Cortex of kidney (tissue), 1 donor: ENCODE results near the gene CCDC73.
"Not testable (repeated sequence)": the region's sequence is repeated elsewhere in the genome, so short reads cannot be mapped to it uniquely, and the experiment has no call there.

Experiments
- DNase-seq: peaks from one replicate; lab custom pipeline; 2025; lab: John Stamatoyannopoulos, UW

Gene CCDC73

GRCh38 chr11:32796425-32796824 is 2.0 kb upstream of the CCDC73 start:
- DNase-seq: no peak

DNA sequence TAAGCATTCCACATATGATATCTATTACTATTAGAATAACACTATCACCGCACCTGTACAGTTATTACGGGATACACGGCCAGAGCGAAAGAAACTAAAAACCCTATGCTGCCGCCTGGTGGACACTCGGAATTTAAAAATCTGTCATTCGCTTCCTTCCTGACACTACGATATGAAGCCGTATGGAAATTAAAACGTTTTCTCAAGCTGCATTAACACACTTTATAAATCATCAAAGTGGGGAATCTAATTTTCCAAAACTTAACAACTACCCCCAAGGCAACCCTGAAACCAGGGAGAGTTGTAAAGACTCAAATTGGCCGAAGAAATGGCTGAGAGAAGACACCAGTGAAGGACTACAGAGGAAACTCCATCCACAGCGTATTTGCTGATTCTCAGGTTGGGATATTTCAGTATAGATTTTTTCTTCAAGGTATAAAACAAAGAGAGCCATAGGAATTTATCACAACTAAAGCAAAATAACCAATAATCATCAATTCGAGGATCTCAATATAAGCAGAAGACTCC is 1.4 kb downstream of the CCDC73 start:
- no peak for DNase-seq

DNA sequence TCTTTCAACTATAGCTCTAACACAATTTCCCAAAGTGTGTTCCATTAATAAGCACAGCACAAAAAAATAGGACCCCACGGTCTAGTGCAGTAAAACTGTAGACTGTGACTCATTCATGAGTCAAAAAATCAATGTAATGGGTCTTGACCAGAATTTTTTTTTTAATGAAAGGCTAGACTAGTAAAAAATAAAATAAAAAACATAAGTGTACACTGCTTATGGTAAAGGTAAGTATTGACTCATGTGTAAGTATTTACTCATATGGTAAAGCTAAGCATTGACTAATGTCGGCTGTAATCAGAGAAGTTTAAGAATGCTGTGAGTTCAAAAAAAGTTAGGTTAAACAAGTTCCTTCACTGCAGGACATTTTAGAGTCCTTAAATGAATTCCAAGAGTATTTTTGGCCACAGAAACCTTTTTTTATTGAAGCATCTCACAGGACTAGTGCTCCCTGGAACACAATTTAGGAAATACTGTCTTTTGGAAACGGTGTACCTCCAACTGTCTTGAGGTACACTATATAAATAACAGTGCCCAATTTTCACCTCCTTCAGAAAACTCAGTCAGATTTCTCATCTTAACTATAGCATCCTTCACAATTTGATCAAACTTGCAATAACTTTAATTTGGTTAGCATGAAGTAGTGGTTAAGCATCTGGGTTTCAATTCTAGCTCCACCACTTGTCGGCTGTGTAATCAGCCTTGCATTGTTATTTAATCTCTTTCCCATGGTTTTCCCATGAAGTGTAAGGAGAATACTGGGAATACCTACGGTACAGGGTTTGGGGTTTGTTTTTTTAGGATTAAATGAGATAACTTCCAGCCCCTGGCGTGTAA is 2.1 kb downstream of the CCDC73 start:
- no peak for DNase-seq

DNA sequence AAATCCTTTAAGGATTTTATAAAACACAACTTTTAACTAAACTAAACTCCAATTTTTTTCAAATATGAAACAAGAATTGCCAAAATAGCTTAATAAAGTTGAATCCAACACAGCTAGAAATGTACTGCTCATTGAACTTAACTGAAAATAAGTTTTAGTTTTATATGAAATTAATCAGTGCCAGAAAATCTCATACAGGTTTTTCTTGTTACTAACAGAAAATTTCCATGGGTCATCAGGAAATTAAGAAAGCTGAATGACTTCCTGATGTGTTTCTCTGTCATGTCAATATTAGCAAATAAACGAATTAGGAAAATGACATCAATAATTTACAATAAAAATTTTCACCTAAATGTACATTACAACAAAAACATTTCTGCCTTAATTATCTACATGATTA is 3.5 kb downstream of the CCDC73 start:
- no peak for DNase-seq

- DNase-seq: no peak
These were observed 7.7 kb downstream of the CCDC73 start for GRCh38 chr11:32786811-32787210.

DNA sequence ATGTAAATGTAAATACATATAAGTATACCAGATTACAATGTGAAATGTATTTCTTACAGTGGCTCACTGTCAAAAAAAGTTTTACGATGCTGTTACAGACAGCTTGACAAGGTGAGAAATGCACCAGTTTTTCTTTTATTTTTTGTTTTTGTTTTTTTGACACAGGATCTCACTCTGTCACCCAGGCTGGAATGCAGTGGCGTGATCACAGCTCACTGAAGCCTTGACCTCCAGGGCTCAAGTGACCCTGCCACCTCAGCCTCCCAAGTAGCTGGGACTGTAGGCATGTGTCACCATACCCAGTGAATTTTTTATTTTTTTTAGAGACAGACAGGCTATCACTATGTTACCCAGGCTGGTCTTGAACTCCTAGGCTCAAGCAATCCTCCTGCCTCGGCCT is 9.2 kb downstream of the CCDC73 start:
- no peak for DNase-seq

DNA sequence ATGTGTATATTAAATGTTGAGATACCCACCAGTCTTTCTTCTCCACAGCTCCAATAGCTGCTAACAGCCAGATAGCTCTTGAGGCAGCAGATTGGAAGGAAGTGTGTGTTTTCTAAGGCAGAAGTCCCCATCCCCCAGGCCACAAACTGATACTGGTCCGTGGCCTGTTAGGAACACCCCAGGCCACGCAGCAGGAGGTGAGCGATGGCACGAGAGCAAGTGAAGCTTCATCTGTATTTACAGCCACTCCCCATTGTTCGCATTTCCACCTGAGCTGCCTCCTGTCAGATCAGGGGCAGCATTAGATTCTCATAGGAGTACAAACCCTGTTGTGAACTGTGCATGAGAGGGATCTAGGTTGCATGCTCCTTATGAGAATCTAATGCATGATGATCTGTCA is 12.7 kb downstream of the CCDC73 start:
- no peak for DNase-seq

DNA sequence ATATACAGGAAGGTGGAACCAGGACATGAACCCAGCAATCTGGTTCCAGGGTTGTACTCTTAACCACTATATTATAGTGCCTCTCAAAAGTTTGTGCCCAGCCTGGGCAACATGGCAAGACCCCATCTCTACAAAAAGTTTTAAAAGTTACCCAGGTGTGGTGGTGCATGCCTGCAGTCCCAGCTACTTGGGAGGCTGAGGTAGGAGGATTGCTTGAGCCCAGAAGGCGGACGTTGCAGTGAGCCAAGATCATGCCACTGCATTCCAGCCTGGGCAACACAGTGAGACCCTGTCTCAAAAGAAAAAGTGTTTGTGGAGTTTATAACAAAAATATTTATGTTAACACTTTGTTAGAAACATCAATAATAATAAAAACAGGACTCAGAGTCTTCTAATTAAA is 13.6 kb downstream of the CCDC73 start:
- DNase-seq: not testable (repeated sequence)

DNA sequence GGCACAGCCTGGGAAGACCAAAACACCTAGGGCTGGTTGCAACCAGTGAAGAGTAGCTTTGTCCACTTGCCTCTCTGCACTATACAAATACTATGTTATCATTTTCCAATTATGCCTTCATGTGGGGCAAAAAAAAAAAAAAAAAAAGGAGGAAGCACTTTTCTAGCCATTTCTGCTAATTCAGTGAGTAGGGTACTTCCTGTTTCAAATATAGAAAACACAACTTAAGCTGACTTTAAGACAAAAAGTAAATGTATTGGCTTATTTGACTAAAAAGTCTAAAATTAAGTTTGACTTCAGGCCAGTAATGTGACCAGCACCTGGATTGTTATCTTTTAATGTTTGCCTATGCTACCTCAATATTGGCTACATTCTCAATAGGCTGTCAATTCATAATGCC is 15.3 kb downstream of the CCDC73 start:
- no peak for DNase-seq

DNA sequence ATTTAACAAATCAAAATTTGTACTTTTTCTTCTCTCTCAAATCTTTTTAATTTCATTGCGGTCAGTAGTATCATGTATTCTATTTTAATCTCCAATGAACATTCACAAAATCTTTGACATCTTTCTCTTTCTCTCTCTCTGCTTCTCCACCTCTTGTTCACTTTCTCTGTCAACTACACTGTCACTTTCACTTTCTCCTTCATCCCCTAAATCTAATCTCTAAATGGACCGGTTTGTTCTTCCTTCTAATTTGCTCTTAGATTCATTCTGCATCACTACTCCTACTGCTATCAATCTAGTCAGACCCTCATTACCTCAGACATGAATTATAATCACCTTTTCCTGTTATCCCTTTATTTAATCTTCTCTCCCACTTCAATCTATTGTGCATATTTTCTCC is 18.6 kb downstream of the CCDC73 start:
- no peak for DNase-seq

DNA sequence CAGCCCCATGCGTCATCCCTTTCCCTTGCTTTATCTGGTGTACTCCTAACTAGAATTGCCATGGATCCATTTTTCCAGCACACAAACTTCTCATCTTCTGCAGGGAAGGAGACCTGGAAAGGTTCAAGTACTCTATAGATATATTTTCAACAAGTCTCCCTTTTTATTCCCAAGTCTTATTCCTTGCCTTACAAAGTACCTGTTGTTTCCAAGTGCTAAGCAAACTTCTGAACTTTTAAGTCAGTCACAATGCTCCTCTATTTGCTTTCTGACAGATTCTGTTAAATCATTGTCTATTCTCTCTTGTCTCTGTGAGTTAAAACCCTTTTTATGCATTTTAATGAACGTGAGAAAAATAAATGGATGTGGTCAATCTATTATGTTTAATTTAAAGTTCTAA is 20.4 kb downstream of the CCDC73 start:
- DNase-seq: no peak

DNA sequence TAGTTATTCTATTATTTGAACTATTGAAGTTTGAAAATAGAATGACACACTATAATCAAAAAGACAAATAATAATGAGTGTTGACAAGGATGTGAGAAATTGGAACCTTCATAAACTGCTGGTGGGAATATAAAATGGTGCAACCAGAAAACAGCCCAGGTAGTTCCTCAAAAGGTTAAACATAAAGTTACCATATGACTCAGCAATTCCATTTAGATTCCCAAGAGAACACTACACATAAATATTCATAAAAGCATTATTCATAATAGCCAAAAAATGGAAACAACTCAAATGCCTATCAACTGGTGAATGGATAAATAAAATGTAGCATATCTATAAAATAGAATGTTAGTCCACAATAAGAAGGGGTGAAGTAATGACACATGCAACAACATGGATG is 21.7 kb downstream of the CCDC73 start:
- no peak for DNase-seq

GRCh38 chr11:32761774-32762173 is 32.7 kb downstream of the CCDC73 start:
- not testable (repeated sequence) for DNase-seq

GRCh38 chr11:32758291-32758690 is 36.2 kb downstream of the CCDC73 start:
- no peak for DNase-seq

DNA sequence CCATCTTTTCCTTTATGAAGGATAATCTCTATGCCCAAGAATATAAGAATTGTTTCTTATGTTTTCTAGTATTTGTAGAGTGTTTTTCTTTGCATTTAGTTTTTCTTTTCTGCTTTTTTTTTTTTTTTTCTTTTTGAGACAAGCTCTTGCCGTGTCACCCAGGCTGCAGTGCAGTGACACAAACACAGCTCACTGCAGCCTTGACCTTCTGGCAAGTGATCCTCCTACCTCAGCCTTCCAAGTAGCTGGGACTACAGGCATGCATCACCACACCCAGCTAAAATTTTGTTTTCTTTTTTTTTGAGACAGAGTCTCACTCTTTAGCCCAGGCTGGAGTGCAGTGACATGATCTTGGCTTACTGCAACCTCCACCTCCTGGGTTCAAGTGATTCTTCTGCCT is 41.3 kb downstream of the CCDC73 start:
- DNase-seq: not testable (repeated sequence)

- no peak for DNase-seq
These were observed 42.5 kb downstream of the CCDC73 start for GRCh38 chr11:32752001-32752400.

GRCh38 chr11:32751381-32751780 is 43.1 kb downstream of the CCDC73 start:
- DNase-seq: no peak

DNA sequence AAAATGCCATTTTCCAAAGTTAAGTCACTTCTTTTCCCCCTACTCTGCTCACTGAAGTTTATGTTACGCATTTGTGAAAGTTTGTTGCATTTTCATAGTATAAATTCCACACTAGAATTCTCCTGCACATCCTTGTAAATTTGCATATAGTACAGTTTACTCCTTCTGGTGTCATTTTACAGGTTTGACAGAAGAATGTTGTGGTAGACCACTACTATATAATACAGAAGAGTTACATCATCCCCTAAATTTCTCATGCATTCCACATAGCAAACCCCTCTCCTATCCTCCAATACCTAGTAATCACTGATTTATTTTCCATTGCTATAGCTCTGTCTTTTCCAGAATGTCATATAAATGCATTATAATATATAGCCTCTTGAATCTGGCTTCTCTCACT is 64.5 kb downstream of the CCDC73 start:
- no peak for DNase-seq

- no peak for DNase-seq
These were observed 71.1 kb downstream of the CCDC73 start for GRCh38 chr11:32723332-32723731.

- DNase-seq: no peak
These were observed 72.2 kb downstream of the CCDC73 start for GRCh38 chr11:32722255-32722654.

GRCh38 chr11:32713496-32713895 is 81.0 kb downstream of the CCDC73 start:
- no peak for DNase-seq

DNA sequence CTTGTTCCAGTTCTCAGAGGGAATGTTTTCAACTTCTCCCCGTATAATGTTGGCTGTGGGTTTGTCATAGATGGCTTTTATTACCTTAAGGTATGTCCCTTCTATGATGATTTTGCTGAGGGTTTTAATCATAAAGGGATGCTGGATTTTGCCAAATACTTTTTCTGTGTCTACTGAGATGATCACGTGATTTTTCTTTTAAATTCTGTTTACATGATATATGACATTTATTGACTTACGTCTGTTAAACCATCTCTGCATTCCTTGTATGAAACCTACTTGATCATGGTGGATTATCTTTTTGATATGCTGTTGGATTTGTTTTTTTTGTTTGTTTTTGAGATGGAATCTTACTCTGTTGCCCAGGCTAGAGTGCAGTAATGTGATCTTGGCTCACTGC is 85.5 kb downstream of the CCDC73 start:
- DNase-seq: not testable (repeated sequence)

- no peak for DNase-seq
These were observed 87.3 kb downstream of the CCDC73 start for GRCh38 chr11:32706985-32707741.
